SU-DHL-6 (cell line): ENCODE results near the gene CTDP1.

Source experiments
- CTCF ChIP-seq: fragments of 200-600 bp; sonication (generic); IDR thresholded peaks from one replicate; pipeline ENCODE4 v1.5.1; 2017; ENCODE audit warnings: antibody characterized with exemption, mild to moderate bottlenecking, low read length, moderate library complexity; ENCODE audit not compliant: insufficient read depth, poor library complexity, severe bottlenecking
- EZH2phosphoT487 ChIP-seq: fragments of 200-600 bp; sonication (generic), shearing (Covaris generic); conservative IDR thresholded peaks from 2 replicates; pipeline ENCODE4 v1.6.1; 2018; ENCODE audit warnings: mild to moderate bottlenecking, antibody characterized with exemption, low read length, moderate library complexity, mixed read lengths

- TF ChIP-seq CTCF = no peak
- TF ChIP-seq EZH2phosphoT487 = no peak
These were observed 73.8 kb downstream of the CTDP1 start for GRCh38 chr18:79753391-79753851.
